ENCODE data around the gene PCBP3. TPM values are rescaled to one million over a fixed set of nuclear protein-coding genes. Genes with fewer than 3 reads are reported as not detected.
A peak's percentile ranks its signal among the peaks of the same experiment; 100 is the strongest.
"Not testable (repeated sequence)": the region's sequence is repeated elsewhere in the genome, so short reads cannot be mapped to it uniquely, and the experiment has no call there.

Gene PCBP3
- total RNA-seq, 1 experiment from 2014 or later, result 1.4 TPM

- no peak for DNase-seq
- TSS peak; percentile 55 for BruUV-seq (replicated peaks)
- Mint-ChIP-seq H3K4me3 (ENCODE audit: low read depth, unreplicated experiment) (peak overlapping the region; percentile 39), H3K4me1 (ENCODE audit: low read depth, unreplicated experiment) (no peaks in the 10 kb centered on the region), H3K27me3 (ENCODE audit: unreplicated experiment) (peaks cover 41% of the 10 kb centered on the region), H3K9me3 (ENCODE audit: low read depth, unreplicated experiment) (no peaks in the 10 kb centered on the region), H3K36me3 (ENCODE audit: insufficient read depth, unreplicated experiment) (no peaks in the 10 kb centered on the region), H3K27ac (ENCODE audit: unreplicated experiment) (no peak overlapping the region)
- CTCF ChIA-PET, result no interaction called here
- intact Hi-C loops (cut with micrococcal nuclease; ENCODE audit: unreplicated experiment), result no loop called here
- no peak for TF ChIP-seq CTCF (IDR thresholded peaks at IDR 0.05; ENCODE audit: unreplicated experiment)
Measured at GRCh38 chr21:45644041-45644906, 749 bp downstream of the PCBP3 start.

- CTCF ChIA-PET, result no interaction called here
- DNase-seq, result no peak
- no TSS peak for BruUV-seq (replicated peaks)
- intact Hi-C loops (cut with micrococcal nuclease; ENCODE audit: unreplicated experiment), result no loop called here
- Mint-ChIP-seq H3K36me3 (ENCODE audit: insufficient read depth, unreplicated experiment) (no peaks in the 10 kb centered on the region), H3K27me3 (ENCODE audit: unreplicated experiment) (peaks cover 26% of the 10 kb centered on the region), H3K27ac (ENCODE audit: unreplicated experiment) (no peak overlapping the region), H3K4me1 (ENCODE audit: low read depth, unreplicated experiment) (no peaks in the 10 kb centered on the region), H3K9me3 (ENCODE audit: low read depth, unreplicated experiment) (no peaks in the 10 kb centered on the region), H3K4me3 (ENCODE audit: low read depth, unreplicated experiment) (no peak overlapping the region)
- no peak for TF ChIP-seq CTCF (IDR thresholded peaks at IDR 0.05; ENCODE audit: unreplicated experiment)
Measured at GRCh38 chr21:45651921-45652320, 8.4 kb downstream of the PCBP3 start.

GRCh38 chr21:45655124-45655523 lies 11.6 kb downstream of the PCBP3 start:
- no TSS peak for BruUV-seq (replicated peaks)
- no peak overlapping the region for H3K4me3 Mint-ChIP-seq (ENCODE audit: low read depth, unreplicated experiment)
- CTCF ChIA-PET, result no interaction called here
- H3K27me3 Mint-ChIP-seq (ENCODE audit: unreplicated experiment), result no peaks in the 10 kb centered on the region
- no peaks in the 10 kb centered on the region for H3K36me3 Mint-ChIP-seq (ENCODE audit: insufficient read depth, unreplicated experiment)
- no peaks in the 10 kb centered on the region for H3K4me1 Mint-ChIP-seq (ENCODE audit: low read depth, unreplicated experiment)
- no peak overlapping the region for H3K27ac Mint-ChIP-seq (ENCODE audit: unreplicated experiment)
- no peak for TF ChIP-seq CTCF (IDR thresholded peaks at IDR 0.05; ENCODE audit: unreplicated experiment)
- DNase-seq, result no peak
- intact Hi-C loops (cut with micrococcal nuclease; ENCODE audit: unreplicated experiment), result no loop called here
- no peaks in the 10 kb centered on the region for H3K9me3 Mint-ChIP-seq (ENCODE audit: low read depth, unreplicated experiment)

GRCh38 chr21:45656114-45656513 lies 12.6 kb downstream of the PCBP3 start:
- CTCF ChIA-PET; H3K9me3 Mint-ChIP-seq (ENCODE audit: low read depth, unreplicated experiment); H3K27me3 Mint-ChIP-seq (ENCODE audit: unreplicated experiment); intact Hi-C loops (cut with micrococcal nuclease; ENCODE audit: unreplicated experiment); DNase-seq; H3K4me3 Mint-ChIP-seq (ENCODE audit: low read depth, unreplicated experiment); H3K27ac Mint-ChIP-seq (ENCODE audit: unreplicated experiment); BruUV-seq (replicated peaks); H3K36me3 Mint-ChIP-seq (ENCODE audit: insufficient read depth, unreplicated experiment); H3K4me1 Mint-ChIP-seq (ENCODE audit: low read depth, unreplicated experiment): not testable (repeated sequence)

GRCh38 chr21:45661913-45662622 lies 18.5 kb downstream of the PCBP3 start:
- H3K27me3 Mint-ChIP-seq (ENCODE audit: unreplicated experiment); BruUV-seq (replicated peaks); H3K36me3 Mint-ChIP-seq (ENCODE audit: insufficient read depth, unreplicated experiment); H3K4me3 Mint-ChIP-seq (ENCODE audit: low read depth, unreplicated experiment); intact Hi-C loops (cut with micrococcal nuclease; ENCODE audit: unreplicated experiment); H3K4me1 Mint-ChIP-seq (ENCODE audit: low read depth, unreplicated experiment); DNase-seq; H3K9me3 Mint-ChIP-seq (ENCODE audit: low read depth, unreplicated experiment); H3K27ac Mint-ChIP-seq (ENCODE audit: unreplicated experiment); CTCF ChIA-PET: not testable (repeated sequence)

GRCh38 chr21:45662623-45663245 lies 19.2 kb downstream of the PCBP3 start:
- H3K27me3 Mint-ChIP-seq (ENCODE audit: unreplicated experiment); H3K4me1 Mint-ChIP-seq (ENCODE audit: low read depth, unreplicated experiment); H3K4me3 Mint-ChIP-seq (ENCODE audit: low read depth, unreplicated experiment); H3K9me3 Mint-ChIP-seq (ENCODE audit: low read depth, unreplicated experiment); intact Hi-C loops (cut with micrococcal nuclease; ENCODE audit: unreplicated experiment); H3K27ac Mint-ChIP-seq (ENCODE audit: unreplicated experiment); DNase-seq; H3K36me3 Mint-ChIP-seq (ENCODE audit: insufficient read depth, unreplicated experiment); CTCF ChIA-PET; BruUV-seq (replicated peaks): not testable (repeated sequence)
